ENCODE data around the gene ANKRD33B. TPM values are rescaled to one million over a fixed set of nuclear protein-coding genes. Genes with fewer than 3 reads are reported as not detected.

Gene ANKRD33B
- total RNA-seq, 1 experiment from 2014 or later: 6.9 TPM

- peaks cover 25% of the 10 kb centered on the region for H3K27me3 ChIP-seq (ENCODE audit: insufficient read depth, low read length)
- H3K9me3 Mint-ChIP-seq: no peaks in the 10 kb centered on the region
- H3K9ac ChIP-seq (ENCODE audit: extremely low read depth, insufficient read length, low read length): no peak overlapping the region
- no peak overlapping the region for H2BK5ac ChIP-seq (ENCODE audit: insufficient read length, low read length)
- peaks cover 19% of the 10 kb centered on the region for H3K23me2 ChIP-seq (ENCODE audit: insufficient read length, low read depth, low read length, poor library complexity, severe bottlenecking)
- no peak overlapping the region for H2BK12ac ChIP-seq (ENCODE audit: insufficient read length, low read depth, low read length)
- H4K8ac ChIP-seq (replicated peaks; ENCODE audit: insufficient read length, low read depth, low read length): no peak overlapping the region
- no peak overlapping the region for H3K56ac ChIP-seq (ENCODE audit: insufficient read length, low read depth, low read length)
- H3K27me3 Mint-ChIP-seq (ENCODE audit: low read depth): peaks cover 79% of the 10 kb centered on the region
- H3K4me1 ChIP-seq (ENCODE audit: insufficient read depth, low read length): peaks cover 3% of the 10 kb centered on the region; the same call in 1 of the 2 replicates
- peaks cover 9 to 18% of the 10 kb centered on the region in 2 experiments for H3K4me1 Mint-ChIP-seq
- H3K4me3 Mint-ChIP-seq: peak overlapping the region; percentile 69 to 91
- no peak overlapping the region for H2AK5ac ChIP-seq (ENCODE audit: insufficient read length, low read length)
- H3T11ph ChIP-seq (ENCODE audit: low read length): no peak overlapping the region
- H3K23ac ChIP-seq (ENCODE audit: insufficient read length, low read depth, low read length): no peak overlapping the region
- H4K5ac ChIP-seq (ENCODE audit: insufficient read length, low read depth, low read length): no peak overlapping the region
- no peak for DNase-seq
- no peaks in the 10 kb centered on the region for H4K20me1 ChIP-seq (ENCODE audit: control insufficient read depth, insufficient read depth, insufficient read length)
- H4K91ac ChIP-seq (ENCODE audit: insufficient read length, low read depth, low read length): no peak overlapping the region
- no peak overlapping the region for H3K27ac ChIP-seq (ENCODE audit: insufficient read length, low read depth, low read length)
- no peak overlapping the region for H2BK20ac ChIP-seq (ENCODE audit: low read depth, low read length, poor library complexity, severe bottlenecking)
- H3K79me2 ChIP-seq (ENCODE audit: insufficient read depth, low read length): no peaks in the 10 kb centered on the region
- no peak overlapping the region for H2AFZ ChIP-seq (ENCODE audit: low read length)
- H3K79me1 ChIP-seq (ENCODE audit: insufficient read depth, low read depth, low read length, poor library complexity, severe bottlenecking): no peaks in the 10 kb centered on the region
- H2BK120ac ChIP-seq (ENCODE audit: low read depth, low read length, poor library complexity, severe bottlenecking): no peak overlapping the region
- TF ChIP-seq CTCF (conservative IDR thresholded peaks at IDR 0.05): no peak
- H3K4me2 ChIP-seq (ENCODE audit: insufficient read depth, insufficient read length, low read length): peak overlapping the region; percentile 86
- no peak overlapping the region for H3K14ac ChIP-seq (ENCODE audit: insufficient read depth, low read length)
- H3K36me3 Mint-ChIP-seq (ENCODE audit: insufficient read depth in 1 of 3, low read depth in 3 of 3): no peaks in the 10 kb centered on the region; a peak in 1 of 7 replicates
- no peak overlapping the region for H3K4ac ChIP-seq (ENCODE audit: low read depth, low read length)
- no peak overlapping the region for H2BK15ac ChIP-seq (ENCODE audit: low read depth, low read length)
- no peak overlapping the region for H3K18ac ChIP-seq (ENCODE audit: insufficient read length, low read depth, low read length)
- no peak overlapping the region for H3K27ac Mint-ChIP-seq
- WGBS (ENCODE audit: extremely low coverage, insufficient read length, low lambda C conversion rate): no CpG with 5 or more reads among the region's 11 CpGs
- H3K9me3 ChIP-seq (ENCODE audit: control insufficient read depth, low read depth, low read length): no peaks in the 10 kb centered on the region
Measured at GRCh38 chr5:10565785-10566542, 2.1 kb downstream of the ANKRD33B start.
